ENCODE data around the gene CUBN. TPM values are rescaled to one million over a fixed set of nuclear protein-coding genes. Genes with fewer than 3 reads are reported as not detected.
"Not testable (repeated sequence)": the region's sequence is repeated elsewhere in the genome, so short reads cannot be mapped to it uniquely, and the experiment has no call there.

The CUBN gene
- total RNA-seq, 1 experiment from 2014 or later: 4.6 TPM

DNA sequence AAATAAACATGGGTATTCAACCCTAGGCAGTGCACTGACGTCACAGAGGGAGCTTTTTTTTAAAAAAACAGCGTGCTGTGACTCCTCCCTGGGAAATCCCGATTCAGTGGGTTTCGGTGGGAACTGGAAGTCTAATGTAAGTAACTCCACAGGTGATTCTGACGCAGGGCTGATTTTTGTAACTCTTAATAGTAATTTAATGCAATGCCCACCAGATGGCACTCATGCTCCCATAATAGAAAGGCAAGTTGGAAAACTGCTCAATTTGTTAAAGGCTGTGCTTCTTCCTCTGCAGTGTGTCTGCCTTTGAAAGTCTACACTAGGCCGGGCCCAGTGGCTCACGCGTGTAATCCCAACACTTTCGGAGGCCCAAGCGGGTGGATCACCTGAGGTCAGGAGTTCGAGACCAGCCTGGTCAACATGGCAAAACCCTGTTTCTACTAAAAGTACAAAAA is 301.5 kb downstream of the CUBN start:
- POLR2A ChIA-PET: no interaction called here
- Histone ChIP-seq H3K4me3 (ENCODE audit: low read depth, low read length) (no peak overlapping the region), H3K9me3 (no peaks in the 10 kb centered on the region), H3K27me3 (replicated peaks; ENCODE audit: control insufficient read depth, insufficient read depth, low read length) (no peaks in the 10 kb centered on the region), H3K4me1 (no peaks in the 10 kb centered on the region), H3K36me3 (ENCODE audit: control insufficient read depth, insufficient read depth, low read length) (no peaks in the 10 kb centered on the region)
- peak; percentile 66 to 75 for DNase-seq
- no TSS peak for BruUV-seq (replicated peaks)
- TF ChIP-seq, protein P1, sequence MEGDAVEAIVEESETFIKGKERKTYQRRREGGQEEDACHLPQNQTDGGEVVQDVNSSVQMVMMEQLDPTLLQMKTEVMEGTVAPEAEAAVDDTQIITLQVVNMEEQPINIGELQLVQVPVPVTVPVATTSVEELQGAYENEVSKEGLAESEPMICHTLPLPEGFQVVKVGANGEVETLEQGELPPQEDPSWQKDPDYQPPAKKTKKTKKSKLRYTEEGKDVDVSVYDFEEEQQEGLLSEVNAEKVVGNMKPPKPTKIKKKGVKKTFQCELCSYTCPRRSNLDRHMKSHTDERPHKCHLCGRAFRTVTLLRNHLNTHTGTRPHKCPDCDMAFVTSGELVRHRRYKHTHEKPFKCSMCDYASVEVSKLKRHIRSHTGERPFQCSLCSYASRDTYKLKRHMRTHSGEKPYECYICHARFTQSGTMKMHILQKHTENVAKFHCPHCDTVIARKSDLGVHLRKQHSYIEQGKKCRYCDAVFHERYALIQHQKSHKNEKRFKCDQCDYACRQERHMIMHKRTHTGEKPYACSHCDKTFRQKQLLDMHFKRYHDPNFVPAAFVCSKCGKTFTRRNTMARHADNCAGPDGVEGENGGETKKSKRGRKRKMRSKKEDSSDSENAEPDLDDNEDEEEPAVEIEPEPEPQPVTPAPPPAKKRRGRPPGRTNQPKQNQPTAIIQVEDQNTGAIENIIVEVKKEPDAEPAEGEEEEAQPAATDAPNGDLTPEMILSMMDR (IDR thresholded peaks at IDR 0.05; ENCODE audit: insufficient read depth in 1 of 2, low read depth in 1 of 2, low read length in 1 of 2, severe bottlenecking in 1 of 2, unreplicated experiment in 1 of 2): peak; percentile 63 to 78
- intact Hi-C loops (cut with micrococcal nuclease; ENCODE audit: unreplicated experiment): loop anchor here (1.0 to 2.0 kb wide), 4 partner anchors 15 to 949 kb away; no protein-coding TSS in a partner anchor
- H3K9me3 Mint-ChIP-seq (ENCODE audit: unreplicated experiment): peaks cover 6% of the 10 kb centered on the region
- H3K4me3 Mint-ChIP-seq (ENCODE audit: unreplicated experiment): no peak overlapping the region
- no peaks in the 10 kb centered on the region for H3K36me3 Mint-ChIP-seq (ENCODE audit: insufficient read depth, unreplicated experiment)
- CTCF ChIA-PET: no interaction called here
- peaks cover 3% of the 10 kb centered on the region for H3K27me3 Mint-ChIP-seq (ENCODE audit: insufficient read depth, unreplicated experiment)
- no peaks in the 10 kb centered on the region for H3K4me1 Mint-ChIP-seq (ENCODE audit: low read depth, unreplicated experiment)
- H3K27ac Mint-ChIP-seq (ENCODE audit: unreplicated experiment): no peak overlapping the region

DNA sequence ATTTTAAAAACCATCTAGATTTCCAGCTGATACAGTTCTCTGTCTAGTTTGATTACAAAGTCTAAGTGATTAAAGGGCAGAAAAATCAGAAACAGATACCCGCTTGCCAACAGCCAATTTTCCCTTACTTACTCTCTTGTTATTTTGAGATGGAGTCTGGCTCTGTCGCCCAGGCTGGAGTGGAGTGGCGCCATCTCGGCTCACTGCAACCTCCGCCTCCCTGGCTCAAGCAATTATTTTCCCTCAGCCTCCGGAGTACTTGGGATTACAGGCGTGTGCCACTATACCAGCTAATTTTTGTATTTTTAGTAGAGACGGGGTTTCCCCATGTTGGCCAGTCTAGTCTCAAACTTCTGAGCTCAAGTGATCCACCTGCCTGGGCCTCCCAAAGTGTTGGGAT is 302.1 kb downstream of the CUBN start:
- H3K27me3 ChIP-seq (replicated peaks; ENCODE audit: control insufficient read depth, insufficient read depth, low read length); H3K4me3 ChIP-seq (ENCODE audit: low read depth, low read length); H3K4me1 Mint-ChIP-seq (ENCODE audit: low read depth, unreplicated experiment); DNase-seq; POLR2A ChIA-PET; H3K36me3 ChIP-seq (ENCODE audit: control insufficient read depth, insufficient read depth, low read length); intact Hi-C loops (cut with micrococcal nuclease; ENCODE audit: unreplicated experiment); H3K27ac Mint-ChIP-seq (ENCODE audit: unreplicated experiment); H3K36me3 Mint-ChIP-seq (ENCODE audit: insufficient read depth, unreplicated experiment); H3K9me3 ChIP-seq; BruUV-seq (replicated peaks); H3K27me3 Mint-ChIP-seq (ENCODE audit: insufficient read depth, unreplicated experiment); H3K4me3 Mint-ChIP-seq (ENCODE audit: unreplicated experiment); H3K4me1 ChIP-seq: not testable (repeated sequence)
- H3K9me3 Mint-ChIP-seq (ENCODE audit: unreplicated experiment): peaks cover 13% of the 10 kb centered on the region
- CTCF ChIA-PET: interaction anchor here (1.5 kb wide), 1 partner anchor 10 kb away, joined by 3 read pairs; the partner anchor contains the start of gene RSU1

- ChIA-PET CTCF (no interaction called here), POLR2A (no interaction called here)
- Histone ChIP-seq H3K27me3 (replicated peaks; ENCODE audit: control insufficient read depth, insufficient read depth, low read length) (no peaks in the 10 kb centered on the region), H3K4me3 (ENCODE audit: low read depth, low read length) (no peak overlapping the region), H3K4me1 (peaks cover 4% of the 10 kb centered on the region; the same call in 1 of the 2 replicates), H3K9me3 (peaks cover 14% of the 10 kb centered on the region), H3K36me3 (ENCODE audit: control insufficient read depth, insufficient read depth, low read length) (no peaks in the 10 kb centered on the region)
- H3K27ac Mint-ChIP-seq (ENCODE audit: unreplicated experiment): no peak overlapping the region
- no peak overlapping the region for H3K4me3 Mint-ChIP-seq (ENCODE audit: unreplicated experiment)
- no peak for DNase-seq
- intact Hi-C loops (cut with micrococcal nuclease; ENCODE audit: unreplicated experiment): no loop called here
- H3K4me1 Mint-ChIP-seq (ENCODE audit: low read depth, unreplicated experiment): peaks cover 6% of the 10 kb centered on the region
- peaks cover under 1% of the 10 kb centered on the region for H3K36me3 Mint-ChIP-seq (ENCODE audit: insufficient read depth, unreplicated experiment)
- peaks cover 29% of the 10 kb centered on the region for H3K9me3 Mint-ChIP-seq (ENCODE audit: unreplicated experiment)
- BruUV-seq (replicated peaks): no TSS peak
- no peaks in the 10 kb centered on the region for H3K27me3 Mint-ChIP-seq (ENCODE audit: insufficient read depth, unreplicated experiment)
- TF ChIP-seq, protein P1 (IDR thresholded peaks at IDR 0.05; ENCODE audit: insufficient read depth in 1 of 2, low read depth in 1 of 2, low read length in 1 of 2, severe bottlenecking in 1 of 2, unreplicated experiment in 1 of 2): no peak
Measured at GRCh38 chr10:16822726-16823360, 306.8 kb downstream of the CUBN start.

Data from Caco-2 (cell line).